CD4-positive, CD25-positive, alpha-beta regulatory T cell (primary cell): ENCODE data around the gene MYADML2. TPM values are rescaled to one million over a fixed set of nuclear protein-coding genes. Genes with fewer than 3 reads are reported as not detected.

Experiments
- ATAC-seq, 2 donors: fragments of 150-1000 bp; cut with Tn5 transposase; one replicate each; pipeline ENCODE4 v1.10.0; 2021; ENCODE audit warnings: low read depth in 2 of 2, moderate number of reproducible peaks in 2 of 2, moderate library complexity in 1 of 2
- DNase-seq, 3 donors: peaks; one replicate each; pipeline versions ENCODE4 v3.0.0 to v3.0.0-alpha.2; 2012 to 2022; ENCODE audit warnings: mixed read lengths in 1 of 3
- H3K27ac ChIP-seq: one replicate; pipeline ENCODE4 v1.7.0; 2013; ENCODE audit warnings: mild to moderate bottlenecking, low read length; ENCODE audit not compliant: insufficient read depth, poor library complexity, severe bottlenecking
- H3K27me3 ChIP-seq: one replicate; pipeline ENCODE4 v1.7.0; 2013; ENCODE audit warnings: low read length; ENCODE audit not compliant: control insufficient read depth, insufficient read depth
- H3K36me3 ChIP-seq: one replicate; pipeline ENCODE4 v1.7.0; 2013; ENCODE audit warnings: mild to moderate bottlenecking, low read length, moderate library complexity; ENCODE audit not compliant: control insufficient read depth, insufficient read depth
- H3K4me1 ChIP-seq: 2 replicates; pipeline ENCODE4 v1.7.0; 2013; ENCODE audit warnings: mild to moderate bottlenecking, low read length; ENCODE audit not compliant: insufficient read depth, control insufficient read depth, poor library complexity, severe bottlenecking
- H3K4me3 ChIP-seq: one replicate; pipeline ENCODE4 v1.7.0; 2013; ENCODE audit warnings: low read depth, mild to moderate bottlenecking, low read length, moderate library complexity
- H3K9me3 ChIP-seq, 2 experiments: 1 replicate in 1 of 2; 2 replicates in 1 of 2; pipeline ENCODE4 v1.7.0; 2013; ENCODE audit warnings: low read length in 2 of 2, mild to moderate bottlenecking in 1 of 2, moderate library complexity in 1 of 2; ENCODE audit not compliant: control insufficient read depth in 2 of 2
- H3K27ac Mint-ChIP-seq, 3 donors: one replicate each; pipeline ENCODE4 v1.8.0; 2020 to 2022; ENCODE audit warnings: mild to moderate bottlenecking in 3 of 3, mixed read lengths in 3 of 3, moderate library complexity in 2 of 3
- H3K27me3 Mint-ChIP-seq: one replicate; pipeline ENCODE4 v1.8.0; 2022; ENCODE audit warnings: mild to moderate bottlenecking, mixed read lengths
- H3K36me3 Mint-ChIP-seq: one replicate; pipeline ENCODE4 v1.8.0; 2020; ENCODE audit warnings: mixed read lengths
- H3K4me1 Mint-ChIP-seq, 4 donors: one replicate each; pipeline ENCODE4 v1.8.0; 2020 to 2022; ENCODE audit warnings: mixed read lengths in 4 of 4, mild to moderate bottlenecking in 1 of 4
- H3K4me3 Mint-ChIP-seq, 4 donors: one replicate each; pipeline ENCODE4 v1.8.0; 2020 to 2022; ENCODE audit warnings: mild to moderate bottlenecking in 4 of 4, mixed read lengths in 4 of 4, moderate library complexity in 3 of 4
- H3K9me3 Mint-ChIP-seq, 7 donors: one replicate each; pipeline ENCODE4 v1.8.0; 2020 to 2022; ENCODE audit warnings: mixed read lengths in 7 of 7, mild to moderate bottlenecking in 3 of 7, moderate library complexity in 2 of 7
- polyA plus RNA-seq, 4 donors: library from polyadenylated mRNA; unstranded; fragments of 300-500 nt; fragmentation: Illumina TruSeq; gene quantifications; one replicate each; pipeline ENCODE4 v1.2.3, GENCODE V29; 2021
- total RNA-seq: library from RNA; stranded (reverse); gene quantifications from one replicate; pipeline ENCODE4 v1.2.3, GENCODE V29; 2022

The MYADML2 gene
- total and polyA plus RNA-seq, 5 donors from 2014 or later = not detected

- Histone ChIP-seq H3K36me3 (no peaks in the 10 kb centered on the region), H3K27ac (peak within 1 kb of the TSS; percentile 76), H3K4me1 (peaks cover 43% of the 10 kb centered on the region), H3K27me3 (no peaks in the 10 kb centered on the region), H3K4me3 (peak within 1 kb of the TSS; percentile 11), H3K9me3 (no peaks in the 10 kb centered on the region)
- peaks cover 18% of the 10 kb centered on the region for H3K27me3 Mint-ChIP-seq
- H3K4me1 Mint-ChIP-seq = peaks cover 0 to 30% (median 7%) of the 10 kb centered on the region in 4 donors
- H3K27ac Mint-ChIP-seq = peak within 1 kb of the TSS; percentile 91 to 96 (median 93)
- ATAC-seq (peak; percentile 65 to 67), DNase-seq (peak; percentile 85 to 93 (median 90))
- peak within 1 kb of the TSS; percentile 85 to 93 (median 86) for H3K4me3 Mint-ChIP-seq
- peaks cover 0 to 1% (median 0%) of the 10 kb centered on the region in 7 donors for H3K9me3 Mint-ChIP-seq
- no peaks in the 10 kb centered on the region for H3K36me3 Mint-ChIP-seq
Observed at GRCh38 chr17:81927653-81928543, 19.1 kb downstream of the MYADML2 start, which contains the start of gene MAFG. MAFG (minus strand) TSS chr17:81927735; CDS start chr17:81923185, 4,550 bp downstream.

- H3K4me3 Mint-ChIP-seq = peak overlapping the region in 3 of 4 donors; percentile 69 to 74 (median 73)
- no peaks in the 10 kb centered on the region for H3K36me3 Mint-ChIP-seq
- ATAC-seq (peak in 1 of 2 donors; percentile 27), DNase-seq (no peak)
- H3K27me3 ChIP-seq = no peaks in the 10 kb centered on the region
- H3K9me3 ChIP-seq = no peaks in the 10 kb centered on the region
- no peak overlapping the region for H3K4me3 ChIP-seq
- H3K27ac Mint-ChIP-seq = no peak overlapping the region
- no peaks in the 10 kb centered on the region for H3K36me3 ChIP-seq
- H3K9me3 Mint-ChIP-seq = peaks cover 0 to 1% (median 0%) of the 10 kb centered on the region in 7 donors
- peak overlapping the region; percentile 76 for H3K27ac ChIP-seq
- H3K4me1 ChIP-seq = peaks cover 43% of the 10 kb centered on the region
- peaks cover 18% of the 10 kb centered on the region for H3K27me3 Mint-ChIP-seq
- H3K4me1 Mint-ChIP-seq = peaks cover 0 to 30% (median 7%) of the 10 kb centered on the region in 4 donors
Observed at GRCh38 chr17:81927152-81927652, 19.8 kb downstream of the MYADML2 start.

GRCh38 chr17:81926451-81927151 is 20.4 kb downstream of the MYADML2 start:
- DNase-seq (peak; percentile 47 to 82 (median 48)), ATAC-seq (peak; percentile 35)
- Mint-ChIP-seq H3K27ac (peak overlapping the region; percentile 91 to 96 (median 93)), H3K4me3 (peak overlapping the region; percentile 85 to 93 (median 86)), H3K27me3 (peaks cover 12% of the 10 kb centered on the region), H3K4me1 (peaks cover 0 to 30% (median 7%) of the 10 kb centered on the region in 4 donors), H3K36me3 (no peaks in the 10 kb centered on the region), H3K9me3 (peaks cover 0 to 1% (median 0%) of the 10 kb centered on the region in 7 donors)
- peak overlapping the region; percentile 76 for H3K27ac ChIP-seq
- peak overlapping the region; percentile 11 for H3K4me3 ChIP-seq
- H3K9me3 ChIP-seq = no peaks in the 10 kb centered on the region
- H3K36me3 ChIP-seq = no peaks in the 10 kb centered on the region
- H3K4me1 ChIP-seq = peaks cover 43% of the 10 kb centered on the region
- no peaks in the 10 kb centered on the region for H3K27me3 ChIP-seq

- H3K4me1 ChIP-seq = peaks cover 43% of the 10 kb centered on the region
- no peak for ATAC-seq
- no peaks in the 10 kb centered on the region for H3K36me3 ChIP-seq
- peak overlapping the region; percentile 11 for H3K4me3 ChIP-seq
- peak overlapping the region; percentile 76 for H3K27ac ChIP-seq
- no peak for DNase-seq
- H3K27me3 ChIP-seq = no peaks in the 10 kb centered on the region
- Mint-ChIP-seq H3K4me3 (peak overlapping the region; percentile 85 to 96 (median 86)), H3K27me3 (peaks cover 8% of the 10 kb centered on the region), H3K36me3 (no peaks in the 10 kb centered on the region), H3K4me1 (peaks cover 0 to 30% (median 7%) of the 10 kb centered on the region in 4 donors), H3K27ac (peak overlapping the region; percentile 91 to 96 (median 93)), H3K9me3 (peaks cover 0 to under 1% (median 0%) of the 10 kb centered on the region in 7 donors)
- H3K9me3 ChIP-seq = no peaks in the 10 kb centered on the region
Observed at GRCh38 chr17:81925860-81926450, 21.1 kb downstream of the MYADML2 start.

- H3K4me1 Mint-ChIP-seq = peaks cover 0 to 30% (median 7%) of the 10 kb centered on the region in 4 donors
- DNase-seq = peak in 1 of 3 donors; percentile 77
- H3K4me1 ChIP-seq = peaks cover 43% of the 10 kb centered on the region
- H3K27me3 Mint-ChIP-seq = peaks cover 6% of the 10 kb centered on the region
- H3K9me3 Mint-ChIP-seq = no peaks in the 10 kb centered on the region
- H3K9me3 ChIP-seq = no peaks in the 10 kb centered on the region
- no peak overlapping the region for H3K4me3 ChIP-seq
- peak overlapping the region; percentile 70 to 96 (median 86) for H3K4me3 Mint-ChIP-seq
- H3K27ac ChIP-seq = no peak overlapping the region
- no peaks in the 10 kb centered on the region for H3K36me3 Mint-ChIP-seq
- H3K27me3 ChIP-seq = no peaks in the 10 kb centered on the region
- H3K36me3 ChIP-seq = no peaks in the 10 kb centered on the region
- H3K27ac Mint-ChIP-seq = peak overlapping the region in 2 of 3 donors; percentile 23 to 71
- no peak for ATAC-seq
Observed at GRCh38 chr17:81924557-81925532, 22.2 kb downstream of the MYADML2 start.

- Mint-ChIP-seq H3K27me3 (peaks cover 6% of the 10 kb centered on the region), H3K36me3 (no peaks in the 10 kb centered on the region), H3K4me1 (peaks cover 0 to 32% (median 8%) of the 10 kb centered on the region in 4 donors), H3K4me3 (peak overlapping the region in 2 of 4 donors; percentile 70 to 82), H3K9me3 (no peaks in the 10 kb centered on the region), H3K27ac (no peak overlapping the region)
- Histone ChIP-seq H3K9me3 (no peaks in the 10 kb centered on the region), H3K4me1 (peaks cover 41% of the 10 kb centered on the region), H3K36me3 (no peaks in the 10 kb centered on the region), H3K27me3 (no peaks in the 10 kb centered on the region), H3K4me3 (no peak overlapping the region), H3K27ac (no peak overlapping the region)
- ATAC-seq (no peak), DNase-seq (no peak)
Observed at GRCh38 chr17:81923302-81924260, 23.5 kb downstream of the MYADML2 start.
